Measurements from ENCODE around the gene SLC39A7. TPM values are rescaled to one million over a fixed set of nuclear protein-coding genes. Genes with fewer than 3 reads are reported as not detected.

The SLC39A7 gene
- total and polyA plus RNA-seq, 2 of the 4 experiments (the other 2 are of a cell fraction): 135 to 208 TPM

- Histone ChIP-seq H3K18ac (ENCODE audit: low read depth, low read length) (no peak overlapping the region), H2AK5ac (ENCODE audit: low read depth, low read length) (no peak overlapping the region), H4K20me1 (ENCODE audit: insufficient read depth, low read length) (no peaks in the 10 kb centered on the region), H2BK120ac (ENCODE audit: low read depth, low read length) (no peak overlapping the region), H2BK5ac (ENCODE audit: low read depth, low read length, poor library complexity, severe bottlenecking) (no peak overlapping the region), H2BK15ac (ENCODE audit: low read depth, low read length) (no peak overlapping the region), H3K14ac (replicated peaks; ENCODE audit: low read depth, low read length) (no peak overlapping the region), H3K27ac (ENCODE audit: insufficient read depth, low read length) (no peak overlapping the region), H3K4ac (ENCODE audit: low read depth, low read length) (no peak overlapping the region), H3K4me3 (ENCODE audit: insufficient read depth, low read depth, low read length) (no peak overlapping the region), H3K79me1 (ENCODE audit: low read depth in 1 of 2, low read length in 2 of 2) (no peaks in the 10 kb centered on the region), H3K9ac (ENCODE audit: low read depth, low read length) (no peak overlapping the region), H3K4me2 (ENCODE audit: low read depth, low read length) (no peak overlapping the region), H3K23ac (ENCODE audit: low read depth, low read length) (no peak overlapping the region), H4K5ac (ENCODE audit: low read depth, low read length) (no peak overlapping the region), H2AFZ (replicated peaks; ENCODE audit: low read length, poor library complexity) (no peak overlapping the region), H3K27me3 (ENCODE audit: control insufficient read depth, insufficient read depth, low read length) (peaks cover 14% of the 10 kb centered on the region), H2AK9ac (replicated peaks; ENCODE audit: low read depth, low read length, poor library complexity) (no peak overlapping the region), H3K36me3 (ENCODE audit: control insufficient read depth, insufficient read depth, low read length) (no peaks in the 10 kb centered on the region), H3K56ac (ENCODE audit: extremely low read depth, insufficient read depth, low read length) (no peak overlapping the region), H3K4me1 (ENCODE audit: control insufficient read depth, insufficient read depth, low read length) (no peaks in the 10 kb centered on the region), H2BK20ac (ENCODE audit: low read depth, low read length) (no peak overlapping the region), H4K91ac (ENCODE audit: insufficient read depth, low read depth, low read length) (no peak overlapping the region), H3K9me3 (ENCODE audit: control insufficient read depth, insufficient read depth, low read length) (peaks cover 3% of the 10 kb centered on the region; the same call in 1 of the 2 replicates), H4K8ac (ENCODE audit: low read depth in 2 of 2, low read length in 2 of 2) (no peak overlapping the region), H3K9me1 (ENCODE audit: insufficient read depth, low read length) (no peaks in the 10 kb centered on the region)
- in situ Hi-C loops (cut with MboI; ENCODE audit: low sequenced_read_pairs) (no loop called here), dilution Hi-C loops (cut with HindIII; ENCODE audit: low sequenced_read_pairs, unreplicated experiment) (no loop called here), intact Hi-C loops (cut with micrococcal nuclease) (no loop called here)
- DNase-seq: no peak
- TF ChIP-seq MXI1 (IDR thresholded peaks at IDR 0.05; ENCODE audit: borderline replicate concordance, low read depth, low read length) (no peak), FOS (IDR thresholded peaks at IDR 0.05; ENCODE audit: low read depth, low read length) (no peak), BHLHE40 (IDR thresholded peaks at IDR 0.05; ENCODE audit: low read depth, low read length) (no peak)
- WGBS, 2 experiments (ENCODE audit: extremely low coverage in 2 of 2, insufficient read length in 1 of 2): no CpG with 5 or more reads among the region's 1 CpG
- ChIA-PET CTCF (interaction anchor here (0.6 kb wide), 1 partner anchor 13 kb away, joined by 4 read pairs; no protein-coding TSS in a partner anchor), POLR2A (ENCODE audit: unreplicated experiment) (no interaction called here)
- ATAC-seq (ENCODE audit: low read depth): no peak
- no TSS peak for BruUV-seq (replicated peaks)
These were observed 49.6 kb upstream of the SLC39A7 start for GRCh38 chr6:33151050-33151449.

Measured in IMR-90 (cell line).